Type B pancreatic cell (in vitro differentiated cells): ENCODE results near the gene GPS2. TPM values are rescaled to one million over a fixed set of nuclear protein-coding genes. Genes with fewer than 3 reads are reported as not detected.

Experiments used
- DNase-seq: peaks from one replicate; pipeline ENCODE4 v3.0.0; 2021; ENCODE audit warnings: mixed read lengths; ENCODE audit not compliant: unreplicated experiment; ENCODE audit errors: extremely low spot score
- H3K27ac Mint-ChIP-seq: 2 replicates; pipeline ENCODE4 v1.8.0; 2021; ENCODE audit warnings: mild to moderate bottlenecking, mixed read lengths
- H3K27me3 Mint-ChIP-seq: 2 replicates; pipeline ENCODE4 v1.8.0; 2021; ENCODE audit warnings: mixed read lengths
- H3K36me3 Mint-ChIP-seq: 2 replicates; pipeline ENCODE4 v1.8.0; 2021; ENCODE audit warnings: mixed read lengths
- H3K4me1 Mint-ChIP-seq: one replicate; pipeline ENCODE4 v1.8.0; 2021; ENCODE audit warnings: mixed read lengths; ENCODE audit not compliant: unreplicated experiment
- H3K4me3 Mint-ChIP-seq: 2 replicates; pipeline ENCODE4 v1.8.0; 2021; ENCODE audit warnings: mild to moderate bottlenecking, mixed read lengths
- H3K9me3 Mint-ChIP-seq: 2 replicates; pipeline ENCODE4 v1.8.0; 2021; ENCODE audit warnings: mixed read lengths
- CTCF ChIP-seq: fragments of 200-600 bp; sonication (generic); conservative IDR thresholded peaks from 2 replicates; pipeline ENCODE4 v1.5.0; 2021; ENCODE audit warnings: antibody characterized with exemption, mild to moderate bottlenecking
- long read RNA-seq: library from polyadenylated mRNA; unstranded; transcript quantifications from one replicate; pipeline ENCODE4 v2.0.0, GENCODE V29; 2020
- total RNA-seq: library from RNA; stranded (reverse); gene quantifications from 2 replicates; pipeline ENCODE4 v1.2.1, GENCODE V29; 2021; ENCODE audit warnings: low replicate concordance

Gene GPS2
- total RNA-seq, result 75.0 and 75.4 TPM in 2 replicates
- long read RNA-seq, transcript GPS2-201 (11 exons, 1,379 nt), result major isoform, 14 of 31 reads
- long read RNA-seq, partial matches to known transcripts, result 1 of 31 reads
- long read RNA-seq, other reads (novel, unspliced or antisense), result 13 of 31 reads

- no peaks in the 10 kb centered on the region for H3K27me3 Mint-ChIP-seq
- peak within 1 kb of the TSS; percentile 82 for H3K27ac Mint-ChIP-seq
- H3K4me1 Mint-ChIP-seq, result peaks cover 29% of the 10 kb centered on the region
- DNase-seq, result peak; percentile 96
- H3K9me3 Mint-ChIP-seq, result no peaks in the 10 kb centered on the region
- H3K4me3 Mint-ChIP-seq, result peak within 1 kb of the TSS; percentile 87
- peaks cover 21% of the 10 kb centered on the region for H3K36me3 Mint-ChIP-seq
- no peak for TF ChIP-seq CTCF
These were observed at the start of gene GPS2 for GRCh38 chr17:7314719-7315569. Gene GPS2 (minus strand): TSS chr17:7315360. CDS start chr17:7315052, 308 bp downstream.

GRCh38 chr17:7363311-7363710, 48.2 kb upstream of the GPS2 start:
- H3K36me3 Mint-ChIP-seq, result no peaks in the 10 kb centered on the region
- no peak overlapping the region for H3K27ac Mint-ChIP-seq
- no peak for TF ChIP-seq CTCF
- no peaks in the 10 kb centered on the region for H3K4me1 Mint-ChIP-seq
- no peaks in the 10 kb centered on the region for H3K9me3 Mint-ChIP-seq
- no peak overlapping the region for H3K4me3 Mint-ChIP-seq
- peaks cover 9% of the 10 kb centered on the region for H3K27me3 Mint-ChIP-seq
- no peak for DNase-seq

GRCh38 chr17:7361906-7362305, 46.7 kb upstream of the GPS2 start:
- TF ChIP-seq CTCF, result no peak
- Mint-ChIP-seq H3K9me3 (no peaks in the 10 kb centered on the region), H3K27me3 (peaks cover 6% of the 10 kb centered on the region), H3K4me1 (no peaks in the 10 kb centered on the region), H3K27ac (no peak overlapping the region), H3K4me3 (no peak overlapping the region), H3K36me3 (no peaks in the 10 kb centered on the region)
- DNase-seq, result no peak

GRCh38 chr17:7357381-7357780, 42.2 kb upstream of the GPS2 start:
- no peaks in the 10 kb centered on the region for H3K9me3 Mint-ChIP-seq
- no peaks in the 10 kb centered on the region for H3K36me3 Mint-ChIP-seq
- H3K27ac Mint-ChIP-seq, result no peak overlapping the region
- DNase-seq, result no peak
- H3K4me1 Mint-ChIP-seq, result peaks cover 15% of the 10 kb centered on the region
- peaks cover 3% of the 10 kb centered on the region for H3K27me3 Mint-ChIP-seq
- TF ChIP-seq CTCF, result no peak
- H3K4me3 Mint-ChIP-seq, result no peak overlapping the region

- DNase-seq, result no peak
- Mint-ChIP-seq H3K36me3 (no peaks in the 10 kb centered on the region), H3K4me3 (no peak overlapping the region), H3K4me1 (peaks cover 17% of the 10 kb centered on the region), H3K27me3 (no peaks in the 10 kb centered on the region), H3K9me3 (no peaks in the 10 kb centered on the region), H3K27ac (no peak overlapping the region)
- no peak for TF ChIP-seq CTCF
These were observed 41.6 kb upstream of the GPS2 start for GRCh38 chr17:7356756-7357155.
